MCF 10A (cell line): ENCODE measurements around the gene TMEM196. TPM values are rescaled to one million over a fixed set of nuclear protein-coding genes. Genes with fewer than 3 reads are reported as not detected.

ENCODE experiments used
- BruUV-seq: library from RNA; stranded (reverse); fragments of 400-500 nt; replicated peaks from 2 replicates; lab custom pipeline; 2021; lab: Mats Ljungman, UMichigan
- CTCF ChIA-PET: fragments of 300-600 bp; sonication (Branson Sonifier 250); formaldehyde crosslinking; extraction: SDS; loops from one replicate; lab custom pipeline; 2021; ENCODE audit warnings: antibody characterized with exemption, inconsistent platforms; lab: Yijun Ruan, JAX
- POLR2A ChIA-PET: fragments of 300-600, 350-650 bp; sonication (Branson Sonifier 250); formaldehyde crosslinking; extraction: SDS; loops from one replicate; lab custom pipeline; 2020; ENCODE audit warnings: antibody characterized with exemption, inconsistent platforms; lab: Yijun Ruan, JAX
- DNase-seq: peaks from one replicate; pipeline ENCODE4 v3.0.0-alpha.2; 2018; ENCODE audit not compliant: unreplicated experiment
- H3K27ac Mint-ChIP-seq: one replicate; pipeline ENCODE4 v1.8.0; 2022; ENCODE audit warnings: mild to moderate bottlenecking, low read depth, mixed read lengths; ENCODE audit not compliant: unreplicated experiment
- H3K27me3 Mint-ChIP-seq: one replicate; pipeline ENCODE4 v1.8.0; 2022; ENCODE audit warnings: mixed read lengths; ENCODE audit not compliant: insufficient read depth, unreplicated experiment
- H3K36me3 Mint-ChIP-seq: one replicate; pipeline ENCODE4 v1.8.0; 2022; ENCODE audit warnings: mild to moderate bottlenecking, moderate library complexity, mixed read lengths; ENCODE audit not compliant: insufficient read depth, unreplicated experiment
- H3K4me1 Mint-ChIP-seq: one replicate; pipeline ENCODE4 v1.8.0; 2022; ENCODE audit warnings: mixed read lengths; ENCODE audit not compliant: insufficient read depth, unreplicated experiment
- H3K4me3 Mint-ChIP-seq: one replicate; pipeline ENCODE4 v1.8.0; 2022; ENCODE audit warnings: mild to moderate bottlenecking, moderate library complexity, mixed read lengths; ENCODE audit not compliant: unreplicated experiment
- H3K9me3 Mint-ChIP-seq: one replicate; pipeline ENCODE4 v1.8.0; 2022; ENCODE audit warnings: mixed read lengths; ENCODE audit not compliant: unreplicated experiment
- intact Hi-C: fragments of 100-400 bp; cut with micrococcal nuclease; formaldehyde crosslinking; loops from 2 replicates; pipeline ENCODE4 v1.14.1; 2022
- total RNA-seq: library from RNA; stranded (reverse); gene quantifications from 2 replicates; pipeline ENCODE4 v1.2.3, GENCODE V29; 2022
- TF ChIP-seq, protein P1 (sequence below): fragments of 200-600 bp; IDR thresholded peaks from one replicate; pipeline ENCODE4 v1.8.0; 2022; ENCODE audit warnings: antibody characterized with exemption, mild to moderate bottlenecking; ENCODE audit not compliant: unreplicated experiment

The TMEM196 gene
- total RNA-seq, 1 experiment from 2014 or later = not detected

DNA sequence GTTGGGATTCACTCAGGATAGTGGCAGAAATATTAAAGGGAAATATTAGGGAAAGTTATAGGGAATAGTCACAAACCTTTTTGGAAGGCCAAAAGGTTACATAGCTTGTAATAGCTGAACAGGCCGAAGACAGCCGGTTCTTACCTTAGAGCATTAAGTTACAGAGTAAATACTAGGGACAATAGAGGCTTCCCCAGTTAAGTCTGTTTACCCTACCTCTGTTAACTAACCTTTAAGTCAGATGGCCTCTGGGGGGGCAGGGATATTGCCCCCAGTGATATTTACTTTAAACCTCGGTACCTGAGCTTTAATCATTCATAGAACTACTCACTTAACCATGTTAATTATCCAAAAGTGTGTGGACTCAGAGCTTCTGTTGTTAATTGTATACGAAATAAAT lies 71.9 kb downstream of the TMEM196 start:
- no peaks in the 10 kb centered on the region for H3K27me3 Mint-ChIP-seq
- ChIA-PET CTCF (no interaction called here), POLR2A (no interaction called here)
- intact Hi-C loops = no loop called here
- H3K4me1 Mint-ChIP-seq = peaks cover 10% of the 10 kb centered on the region
- no peak for DNase-seq
- no peak overlapping the region for H3K4me3 Mint-ChIP-seq
- TF ChIP-seq, protein P1, sequence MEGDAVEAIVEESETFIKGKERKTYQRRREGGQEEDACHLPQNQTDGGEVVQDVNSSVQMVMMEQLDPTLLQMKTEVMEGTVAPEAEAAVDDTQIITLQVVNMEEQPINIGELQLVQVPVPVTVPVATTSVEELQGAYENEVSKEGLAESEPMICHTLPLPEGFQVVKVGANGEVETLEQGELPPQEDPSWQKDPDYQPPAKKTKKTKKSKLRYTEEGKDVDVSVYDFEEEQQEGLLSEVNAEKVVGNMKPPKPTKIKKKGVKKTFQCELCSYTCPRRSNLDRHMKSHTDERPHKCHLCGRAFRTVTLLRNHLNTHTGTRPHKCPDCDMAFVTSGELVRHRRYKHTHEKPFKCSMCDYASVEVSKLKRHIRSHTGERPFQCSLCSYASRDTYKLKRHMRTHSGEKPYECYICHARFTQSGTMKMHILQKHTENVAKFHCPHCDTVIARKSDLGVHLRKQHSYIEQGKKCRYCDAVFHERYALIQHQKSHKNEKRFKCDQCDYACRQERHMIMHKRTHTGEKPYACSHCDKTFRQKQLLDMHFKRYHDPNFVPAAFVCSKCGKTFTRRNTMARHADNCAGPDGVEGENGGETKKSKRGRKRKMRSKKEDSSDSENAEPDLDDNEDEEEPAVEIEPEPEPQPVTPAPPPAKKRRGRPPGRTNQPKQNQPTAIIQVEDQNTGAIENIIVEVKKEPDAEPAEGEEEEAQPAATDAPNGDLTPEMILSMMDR = no peak
- H3K36me3 Mint-ChIP-seq = peaks cover 27% of the 10 kb centered on the region
- no peak overlapping the region for H3K27ac Mint-ChIP-seq
- H3K9me3 Mint-ChIP-seq = peaks cover 8% of the 10 kb centered on the region
- BruUV-seq = no TSS peak

DNA sequence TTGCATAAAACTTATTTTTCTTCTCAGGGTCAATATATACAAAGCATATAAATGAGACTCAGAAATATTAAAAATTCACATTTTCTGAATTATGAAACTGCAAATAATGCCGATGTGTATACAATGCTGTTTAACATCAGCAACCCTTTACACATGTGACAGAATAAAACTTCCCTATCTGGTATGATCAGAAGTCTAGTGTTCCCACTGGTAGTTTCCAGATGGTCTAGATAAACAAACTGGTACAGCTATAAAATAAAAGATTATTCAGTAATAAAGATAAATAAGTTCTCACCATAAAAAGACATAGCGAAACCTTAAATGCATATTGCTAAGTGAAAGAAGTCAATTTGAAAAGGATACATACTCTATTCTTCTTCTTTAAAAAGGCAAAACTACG lies 72.5 kb downstream of the TMEM196 start:
- POLR2A ChIA-PET = interaction anchor here (0.7 to 2.5 kb wide), 3 partner anchors 8 to 1192 kb away, joined by 3 to 18 read pairs (median 3); partner anchors contain the start of gene POLR1F
- Mint-ChIP-seq H3K36me3 (peaks cover 27% of the 10 kb centered on the region), H3K9me3 (peaks cover 8% of the 10 kb centered on the region), H3K27me3 (no peaks in the 10 kb centered on the region), H3K4me1 (peaks cover 5% of the 10 kb centered on the region), H3K27ac (no peak overlapping the region), H3K4me3 (no peak overlapping the region)
- TF ChIP-seq, protein P1 = no peak
- CTCF ChIA-PET = interaction anchor here (0.8 to 2.1 kb wide), 2 partner anchors 9 to 12 kb away, joined by 4 to 10 read pairs; no protein-coding TSS in a partner anchor
- no TSS peak for BruUV-seq
- DNase-seq = no peak
- intact Hi-C loops = no loop called here

DNA sequence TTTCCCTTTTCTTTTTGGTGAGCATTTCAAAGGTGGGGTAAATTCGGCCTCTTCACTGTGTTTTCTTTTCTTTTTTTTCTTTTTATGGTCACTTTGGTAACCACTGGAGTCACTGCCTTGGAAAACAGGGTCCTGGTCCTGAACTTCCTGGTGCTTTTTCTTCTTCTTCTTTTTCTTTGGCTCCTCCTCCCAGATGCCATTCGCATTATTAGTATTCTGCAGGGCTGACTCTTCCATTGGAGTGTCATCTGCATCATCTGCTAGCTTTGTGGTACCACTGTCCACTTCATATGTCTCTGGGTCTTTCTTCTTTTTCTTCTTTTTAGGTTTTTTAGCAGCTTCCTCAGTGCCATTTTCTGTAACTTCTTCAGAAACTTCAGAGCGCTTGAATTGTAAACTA lies 75.1 kb downstream of the TMEM196 start:
- Mint-ChIP-seq H3K4me3 (no peak overlapping the region), H3K9me3 (peaks cover 8% of the 10 kb centered on the region), H3K27me3 (no peaks in the 10 kb centered on the region), H3K4me1 (no peaks in the 10 kb centered on the region), H3K36me3 (peaks cover 20% of the 10 kb centered on the region), H3K27ac (no peak overlapping the region)
- ChIA-PET POLR2A (interaction anchor here (2.4 to 2.5 kb wide), 2 partner anchors 10 to 11 kb away, joined by 10 to 18 read pairs; partner anchors contain the start of gene POLR1F), CTCF (interaction anchor here (0.6 kb wide), 1 partner anchor 539 kb away, joined by 3 read pairs; no protein-coding TSS in a partner anchor)
- BruUV-seq = no TSS peak
- DNase-seq = no peak
- intact Hi-C loops = no loop called here
- TF ChIP-seq, protein P1 = no peak

DNA sequence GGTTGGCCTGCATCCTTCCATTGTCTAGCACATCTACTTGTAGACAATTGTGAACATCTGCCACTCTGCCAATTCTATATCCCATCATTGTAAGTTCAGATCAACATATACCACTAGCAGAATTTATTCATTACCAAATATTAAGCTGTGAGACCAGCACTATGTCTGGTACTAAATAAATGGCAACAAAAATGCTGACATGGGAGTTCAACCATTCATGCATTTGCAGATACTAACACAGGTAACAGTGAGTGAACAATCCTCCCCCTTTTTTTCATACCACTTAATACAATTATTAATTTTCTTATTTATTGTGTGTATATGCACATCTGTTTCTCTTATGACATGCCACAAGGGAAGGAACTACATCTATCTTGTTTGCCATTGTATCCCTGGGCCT lies 76.5 kb downstream of the TMEM196 start:
- peaks cover 14% of the 10 kb centered on the region for H3K36me3 Mint-ChIP-seq
- intact Hi-C loops = no loop called here
- TF ChIP-seq, protein P1 = no peak
- H3K4me3 Mint-ChIP-seq = no peak overlapping the region
- no peak for DNase-seq
- POLR2A ChIA-PET = interaction anchor here (2.4 kb wide), 1 partner anchor 12 kb away, joined by 10 read pairs; the partner anchor contains the start of gene POLR1F
- H3K27me3 Mint-ChIP-seq = no peaks in the 10 kb centered on the region
- H3K9me3 Mint-ChIP-seq = no peaks in the 10 kb centered on the region
- CTCF ChIA-PET = no interaction called here
- no TSS peak for BruUV-seq
- H3K27ac Mint-ChIP-seq = no peak overlapping the region
- H3K4me1 Mint-ChIP-seq = no peaks in the 10 kb centered on the region
